NCI-H446 treated with DMSO at 0.1 percent for 48 hours (cell line): ENCODE measurements around the gene KAT5.
"Not testable (repeated sequence)": the region's sequence is repeated elsewhere in the genome, so short reads cannot be mapped to it uniquely, and the experiment has no call there.

Source experiments
- DNase-seq: peaks from one replicate; lab custom pipeline; 2025; lab: John Stamatoyannopoulos, UW

Gene KAT5

GRCh38 chr11:65709661-65710060 is 2.4 kb upstream of the KAT5 start:
- no peak for DNase-seq

- no peak for DNase-seq
Observed at GRCh38 chr11:65710421-65710820, 1.6 kb upstream of the KAT5 start.

- no peak for DNase-seq
Observed at GRCh38 chr11:65712633-65713076, 603 bp downstream of the KAT5 start.

- no peak for DNase-seq
Observed at GRCh38 chr11:65713212-65713969, 1.3 kb downstream of the KAT5 start.

- no peak for DNase-seq
Observed at GRCh38 chr11:65714433-65714832, 2.4 kb downstream of the KAT5 start.

DNA sequence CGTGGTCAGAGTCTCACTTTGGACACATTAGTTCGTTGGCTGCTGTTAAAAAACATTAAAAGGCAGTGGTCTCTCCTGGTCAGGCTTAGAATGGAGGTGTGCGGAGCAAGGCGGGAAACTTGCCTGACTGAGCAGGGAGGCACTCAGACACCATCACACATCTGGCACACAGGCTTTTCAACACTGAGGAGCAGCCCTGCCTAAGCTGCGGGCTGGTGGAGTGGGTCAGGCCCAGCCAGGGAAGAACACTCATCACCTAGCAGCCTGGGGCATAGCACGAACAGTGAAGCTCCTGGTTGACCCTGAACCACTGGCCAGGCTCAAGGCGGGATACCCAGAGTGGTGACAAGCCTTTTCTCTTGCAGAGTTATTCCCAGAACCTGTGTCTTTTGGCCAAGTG is 4.2 kb downstream of the KAT5 start:
- DNase-seq, result no peak

- no peak for DNase-seq
Observed at GRCh38 chr11:65716774-65717405, 4.8 kb downstream of the KAT5 start.

GRCh38 chr11:65717906-65718305 is 5.9 kb downstream of the KAT5 start:
- no peak for DNase-seq

- no peak for DNase-seq
Observed at GRCh38 chr11:65718531-65718930, 6.5 kb downstream of the KAT5 start.

DNA sequence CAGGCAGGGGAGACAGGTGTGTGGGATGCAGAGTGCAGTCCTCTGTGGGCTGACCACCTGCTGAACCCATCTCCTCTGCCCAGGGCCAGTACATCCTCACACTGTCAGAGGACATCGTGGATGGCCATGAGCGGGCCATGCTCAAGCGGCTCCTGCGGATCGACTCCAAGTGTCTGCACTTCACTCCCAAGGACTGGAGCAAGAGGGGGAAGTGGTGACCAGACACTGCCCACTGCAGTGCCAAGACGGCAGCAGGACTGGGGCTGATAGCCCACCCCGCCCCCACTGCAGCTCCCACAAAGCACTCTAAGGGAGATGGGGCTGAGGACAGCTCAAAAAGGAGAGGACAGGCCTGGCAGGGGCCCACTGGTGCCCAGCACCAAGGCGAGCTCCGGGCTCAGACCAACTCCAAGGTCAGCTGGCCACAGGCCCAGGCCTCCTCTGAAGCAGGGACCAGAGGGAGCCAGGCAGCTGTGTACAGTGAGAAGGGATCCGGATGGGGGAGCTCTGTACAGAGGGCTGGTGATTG is 7.0 kb downstream of the KAT5 start:
- no peak for DNase-seq

DNA sequence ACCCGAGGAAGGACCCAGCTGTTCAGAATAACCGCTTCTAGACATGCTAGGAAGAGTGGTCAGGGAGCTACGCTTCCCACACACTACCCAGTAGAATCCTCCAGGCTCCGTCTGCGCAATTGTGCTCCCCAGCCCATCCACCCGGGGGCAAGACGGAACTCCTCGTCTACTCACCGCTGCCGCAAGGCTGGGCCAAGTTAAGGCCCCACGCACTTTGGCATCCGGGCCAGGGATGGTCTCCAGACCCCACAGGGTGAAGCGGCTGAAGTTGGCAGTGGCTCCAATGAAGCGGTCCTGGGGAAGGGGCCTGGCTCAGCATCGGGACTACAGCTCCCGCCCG is 7.8 kb downstream of the KAT5 start:
- DNase-seq, result no peak

DNA sequence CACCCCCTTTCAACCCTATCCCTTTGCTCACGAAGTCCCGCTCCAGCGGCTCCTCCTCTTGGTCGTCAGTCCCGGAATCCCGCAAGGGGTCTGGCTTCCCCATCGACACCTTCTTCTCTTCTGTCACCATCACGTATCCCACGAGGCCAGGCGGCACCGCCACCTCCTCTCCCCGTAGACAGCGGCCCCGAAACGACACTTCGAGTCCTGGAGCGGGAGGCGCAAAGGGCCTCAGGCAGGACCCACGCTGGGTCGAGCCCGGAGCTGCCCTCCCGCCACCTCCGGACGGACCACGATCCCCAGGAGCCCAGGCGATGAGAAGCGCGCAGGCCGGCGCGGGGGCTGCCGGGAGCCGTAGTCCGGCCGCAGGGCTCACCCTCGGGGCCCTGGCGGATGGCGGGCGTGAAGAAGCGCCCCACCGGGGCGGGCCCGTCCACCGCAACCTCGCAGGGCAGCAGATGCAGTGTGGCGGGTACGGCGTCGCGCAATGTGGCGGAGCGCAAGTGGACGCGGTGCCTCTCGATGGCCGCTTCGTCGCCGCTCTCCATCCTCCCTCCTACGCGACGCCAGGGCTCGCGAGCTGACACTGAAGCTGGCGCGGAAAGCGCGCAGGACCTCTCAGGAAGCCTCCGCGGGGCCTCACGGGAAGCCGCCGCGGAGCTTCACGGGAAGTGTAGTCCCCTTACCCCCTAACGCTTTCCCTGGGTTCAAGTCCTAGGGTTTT is 8.3 kb downstream of the KAT5 start, which contains the start of gene RNASEH2C:
TSS of gene RNASEH2C (minus strand) at position 588 of the 724 bp plus-strand sequence. CDS start at position 548, 40 bp downstream.
- peak; percentile 70 for DNase-seq

- DNase-seq, result no peak
Observed at GRCh38 chr11:65722261-65722660, 10.2 kb downstream of the KAT5 start.

DNA sequence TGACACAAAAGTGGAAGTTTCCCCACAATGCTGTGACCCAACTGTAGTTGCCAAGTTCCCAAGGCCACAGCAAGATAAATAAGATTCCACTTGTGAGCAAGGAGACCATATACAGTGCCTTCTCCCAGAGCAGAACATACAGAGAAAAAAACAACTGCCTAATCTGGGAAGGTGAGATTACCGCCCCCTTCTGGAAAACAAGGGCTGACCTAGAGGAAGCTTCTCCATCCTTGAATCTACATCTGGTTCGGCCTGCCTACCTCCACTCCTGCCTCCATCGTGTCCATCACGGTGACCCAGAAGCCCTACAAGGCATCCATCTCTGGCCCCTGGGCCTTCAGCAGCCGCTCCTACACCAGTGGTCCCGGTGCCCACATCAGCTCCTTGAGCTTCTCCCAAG is 14.6 kb downstream of the KAT5 start:
- no peak for DNase-seq

- DNase-seq, result no peak
Observed at GRCh38 chr11:65727865-65728264, 15.8 kb downstream of the KAT5 start.

GRCh38 chr11:65730461-65730860 is 18.4 kb downstream of the KAT5 start:
- no peak for DNase-seq

GRCh38 chr11:65735111-65735510 is 23.1 kb downstream of the KAT5 start:
- DNase-seq, result not testable (repeated sequence)

GRCh38 chr11:65736810-65737209 is 24.8 kb downstream of the KAT5 start:
- no peak for DNase-seq

GRCh38 chr11:65739022-65739421 is 27.0 kb downstream of the KAT5 start:
- no peak for DNase-seq

DNA sequence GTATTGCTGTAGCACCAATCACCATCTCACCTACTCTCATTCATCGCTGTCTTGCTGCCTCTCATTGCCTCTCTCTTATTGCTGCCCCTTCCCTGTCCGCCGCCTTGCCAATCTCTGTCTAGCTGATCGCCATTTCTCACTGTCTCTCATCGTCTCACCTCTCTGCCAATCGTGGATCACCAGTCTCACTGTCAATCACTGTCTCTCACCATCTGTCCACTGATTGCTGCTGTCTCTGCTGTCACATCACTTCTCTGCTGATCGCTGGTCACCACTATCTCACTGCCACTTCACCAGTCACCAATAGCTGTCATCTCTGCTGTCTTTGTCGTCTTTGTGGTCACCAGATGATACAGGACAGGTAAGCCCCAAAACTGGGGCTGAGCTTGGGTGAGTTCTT is 29.1 kb downstream of the KAT5 start:
- no peak for DNase-seq

DNA sequence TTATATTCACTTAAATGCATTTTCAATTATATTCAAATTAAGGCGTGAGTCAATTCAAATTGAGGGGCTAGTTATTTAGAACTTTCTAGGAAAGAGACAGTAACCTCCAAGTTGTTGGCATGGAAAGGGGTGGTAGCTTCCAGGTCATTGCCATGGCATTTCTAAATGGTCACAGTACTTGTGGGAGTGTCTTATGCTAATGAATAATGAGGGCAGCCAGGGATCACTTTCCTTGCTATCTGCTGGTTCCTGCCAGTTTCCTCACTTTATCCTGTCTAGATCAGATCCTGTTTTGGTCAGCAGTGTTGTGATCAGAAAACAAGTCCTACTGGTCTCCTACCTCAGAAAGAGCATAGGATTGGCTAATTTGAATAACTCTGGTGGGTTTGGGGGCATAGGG is 30.3 kb downstream of the KAT5 start:
- DNase-seq, result no peak

DNA sequence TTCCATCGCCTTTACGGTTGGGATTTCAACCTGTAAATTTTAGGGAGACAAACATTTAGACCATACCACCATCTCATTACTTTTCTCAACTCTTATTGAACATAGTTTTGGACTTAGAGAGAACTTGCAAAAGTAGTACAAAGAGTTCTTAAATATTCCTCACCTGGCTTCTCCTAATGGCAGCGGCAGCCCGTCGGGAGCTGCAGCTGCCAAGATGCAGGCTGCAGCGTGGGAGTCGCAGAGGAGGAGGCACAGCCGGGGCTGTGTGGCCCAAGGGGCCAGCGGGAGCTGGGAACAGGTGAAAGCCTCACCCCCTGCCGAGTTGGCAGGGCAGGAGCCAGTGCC is 31.6 kb downstream of the KAT5 start:
- no peak for DNase-seq
